Prostate gland (tissue), 1 donor: ENCODE data around the gene IL12RB1.

Experiments
- POLR2A ChIP-seq: fragments of 450-650 bp; IDR thresholded peaks from one replicate; pipeline ENCODE4 v1.6.1; 2016; ENCODE audit warnings: antibody characterized with exemption, mild to moderate bottlenecking
- POLR2AphosphoS5 ChIP-seq: sonication (generic); formaldehyde crosslinking; IDR thresholded peaks from one replicate; pipeline ENCODE4 v1.6.1; 2017; ENCODE audit warnings: antibody characterized with exemption

DNA sequence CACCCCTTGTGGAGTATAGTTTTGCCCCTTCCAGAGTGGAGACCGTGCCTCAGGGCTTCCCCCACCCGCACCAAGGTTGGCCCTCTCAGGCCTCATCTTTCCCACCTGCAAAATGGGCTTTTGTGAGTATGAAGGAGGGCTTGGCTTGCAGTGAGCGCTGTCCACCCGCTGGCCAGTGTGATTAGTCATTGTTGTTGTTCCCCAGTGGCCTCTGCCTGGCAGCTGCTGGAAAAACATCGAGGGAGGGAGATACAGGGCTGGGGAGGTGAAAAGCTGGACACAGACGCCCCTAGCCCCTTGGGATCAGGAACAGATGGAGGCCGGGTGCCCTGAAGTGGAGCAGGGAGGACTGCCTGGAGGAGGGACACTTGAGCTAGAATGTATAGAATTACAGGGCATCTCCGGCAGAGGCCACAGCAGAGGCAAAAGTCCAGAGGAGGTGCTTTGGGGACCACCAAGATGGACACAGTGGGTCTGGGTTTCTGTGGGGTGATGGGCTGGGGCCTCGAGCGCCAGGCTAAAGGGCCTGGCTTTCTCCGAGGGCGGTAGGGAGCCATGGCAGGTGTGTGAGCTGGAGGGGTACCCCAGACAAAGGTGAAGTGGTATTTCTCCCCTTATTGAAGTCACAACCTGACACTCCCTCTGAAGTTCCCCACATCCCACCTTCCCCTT is 3.9 kb upstream of the IL12RB1 start:
- TF ChIP-seq POLR2AphosphoS5 (no peak), POLR2A (no peak)
